ENCODE results near the gene NLGN3.

- TF ChIP-seq CTCF (IDR thresholded peaks at IDR 0.05; ENCODE audit: low read length) (no peak), EZH2phosphoT487 (IDR thresholded peaks at IDR 0.05; ENCODE audit: low read length) (no peak)
These were observed 13.1 kb upstream of the NLGN3 start for GRCh38 chrX:71131510-71131909.

Data from MM.1S (cell line).